ENCODE measurements around the gene CPZ.
"Not testable (repeated sequence)": the region's sequence is repeated elsewhere in the genome, so short reads cannot be mapped to it uniquely, and the experiment has no call there.

DNA sequence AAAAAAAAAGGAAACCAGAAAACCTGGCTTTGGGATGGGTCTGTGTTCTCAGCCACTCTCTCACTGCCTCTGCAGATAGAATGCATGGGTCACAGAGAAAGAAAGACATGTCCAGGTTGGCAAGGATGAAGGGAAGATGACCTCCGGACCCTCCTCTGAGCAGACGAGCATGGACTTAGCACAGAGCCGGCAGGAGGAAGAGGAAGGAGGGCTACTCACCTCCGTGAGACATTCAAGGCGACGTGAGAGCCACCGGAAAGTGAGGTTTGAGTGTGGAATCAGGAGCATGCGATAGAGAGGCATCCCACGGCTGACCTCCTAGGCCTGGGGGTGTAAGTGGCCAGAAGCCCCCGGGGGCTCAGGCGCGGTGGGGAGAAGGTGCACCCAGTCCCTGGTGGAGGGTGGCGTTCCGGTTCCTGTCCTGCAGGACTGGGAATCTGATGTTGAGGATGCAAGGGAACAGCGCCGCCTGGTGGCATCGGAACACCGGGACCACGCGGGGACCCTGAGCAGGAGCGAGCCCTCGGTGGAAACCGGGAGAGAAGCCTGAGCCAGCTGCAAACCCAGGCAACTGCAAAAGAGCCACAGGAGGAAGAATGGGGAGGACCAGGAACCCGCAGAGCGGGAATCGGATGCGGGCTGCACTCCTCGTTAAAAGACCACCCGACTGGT is 32.2 kb downstream of the CPZ start:
- not testable (repeated sequence) for TF ChIP-seq POLR2A (IDR thresholded peaks at IDR 0.05)
- TF ChIP-seq, protein P1, sequence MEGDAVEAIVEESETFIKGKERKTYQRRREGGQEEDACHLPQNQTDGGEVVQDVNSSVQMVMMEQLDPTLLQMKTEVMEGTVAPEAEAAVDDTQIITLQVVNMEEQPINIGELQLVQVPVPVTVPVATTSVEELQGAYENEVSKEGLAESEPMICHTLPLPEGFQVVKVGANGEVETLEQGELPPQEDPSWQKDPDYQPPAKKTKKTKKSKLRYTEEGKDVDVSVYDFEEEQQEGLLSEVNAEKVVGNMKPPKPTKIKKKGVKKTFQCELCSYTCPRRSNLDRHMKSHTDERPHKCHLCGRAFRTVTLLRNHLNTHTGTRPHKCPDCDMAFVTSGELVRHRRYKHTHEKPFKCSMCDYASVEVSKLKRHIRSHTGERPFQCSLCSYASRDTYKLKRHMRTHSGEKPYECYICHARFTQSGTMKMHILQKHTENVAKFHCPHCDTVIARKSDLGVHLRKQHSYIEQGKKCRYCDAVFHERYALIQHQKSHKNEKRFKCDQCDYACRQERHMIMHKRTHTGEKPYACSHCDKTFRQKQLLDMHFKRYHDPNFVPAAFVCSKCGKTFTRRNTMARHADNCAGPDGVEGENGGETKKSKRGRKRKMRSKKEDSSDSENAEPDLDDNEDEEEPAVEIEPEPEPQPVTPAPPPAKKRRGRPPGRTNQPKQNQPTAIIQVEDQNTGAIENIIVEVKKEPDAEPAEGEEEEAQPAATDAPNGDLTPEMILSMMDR (IDR thresholded peaks at IDR 0.05), result not testable (repeated sequence)

Measured in thyroid gland (tissue), 4 donors.